Esophagus squamous epithelium (tissue), 5 donors: Measurements from ENCODE around the gene LRP2BP. TPM values are rescaled to one million over a fixed set of nuclear protein-coding genes. Genes with fewer than 3 reads are reported as not detected.

Source experiments
- DNase-seq: peaks from one replicate; lab custom pipeline; 2025; lab: John Stamatoyannopoulos, UW
- H3K27ac ChIP-seq, 4 donors: fragments of 200-600 bp; sonication (generic); one replicate each; pipeline ENCODE4 v1.5.1; 2016 to 2019; ENCODE audit warnings: mild to moderate bottlenecking in 1 of 4
- H3K27me3 ChIP-seq, 4 donors: fragments of 200-600 bp; sonication (generic); 1 replicate in 3 of 4; 2 replicates in 1 of 4; pipeline versions ENCODE4 v1.5.1 to v1.6.0; 2017 to 2021; ENCODE audit warnings: antibody characterized with exemption in 1 of 4
- H3K36me3 ChIP-seq, 3 donors: fragments of 200-600 bp; sonication (generic); one replicate each; pipeline ENCODE4 v1.5.1; 2016 to 2019
- H3K4me1 ChIP-seq, 3 donors: fragments of 200-600 bp; sonication (generic); one replicate each; pipeline ENCODE4 v1.5.1; 2017 to 2019
- H3K4me3 ChIP-seq, 4 donors: fragments of 200-600 bp; sonication (generic); 1 replicate in 3 of 4; 2 replicates in 1 of 4; pipeline ENCODE4 v1.5.1; 2016 to 2019; ENCODE audit warnings: mild to moderate bottlenecking in 2 of 4, moderate library complexity in 1 of 4
- H3K9me3 ChIP-seq, 3 donors: fragments of 200-600 bp; sonication (generic); one replicate each; pipeline ENCODE4 v1.5.1; 2016 to 2019
- CTCF ChIP-seq, 6 experiments: fragments of 450-650 bp in 4 of 6; fragments of 200-600 bp in 2 of 6; sonication (generic) in 2 of 6; IDR thresholded peaks; one replicate each; pipeline ENCODE4 v1.5.1; 2016 to 2019; ENCODE audit warnings: antibody characterized with exemption in 6 of 6, mild to moderate bottlenecking in 4 of 6, moderate library complexity in 4 of 6
- POLR2A ChIP-seq, 4 donors: fragments of 450-650 bp; IDR thresholded peaks; one replicate each; pipeline ENCODE4 v1.6.1; 2017; ENCODE audit warnings: antibody characterized with exemption in 4 of 4, mild to moderate bottlenecking in 4 of 4, moderate library complexity in 3 of 4
- WGBS, 2 donors: methylation state at CpG; one replicate each; pipeline ENCODE4 v1.1.5; 2018; 5-methylcytosine and 5-hydroxymethylcytosine counted together
- intact Hi-C: fragments of 100-400 bp; cut with DNase I; formaldehyde crosslinking; loops from one replicate; pipeline ENCODE4 v1.15.0; 2022
- total RNA-seq, 4 donors: library from RNA; depleted of rRNA; stranded (reverse); fragments of >200 nt; gene quantifications; one replicate each; pipeline ENCODE4 v1.1.0, GENCODE V29; 2016
- donor health status: DM: yes; HTN: yes; CAD: no.

The LRP2BP gene
- total RNA-seq, 4 donors from 2014 or later = 0.08 to 0.57 (median 0.22) TPM; not detected in 1

- WGBS, 2 donors = 78 to 88% methylated on average over 6 of the region's 6 CpGs
- Histone ChIP-seq H3K9me3 (no peaks in the 10 kb centered on the region), H3K36me3 (peaks cover 0 to 1% (median 0%) of the 10 kb centered on the region in 3 donors), H3K4me1 (peaks cover 0 to 8% (median 0%) of the 10 kb centered on the region in 3 donors), H3K27me3 (no peaks in the 10 kb centered on the region), H3K27ac (no peak overlapping the region), H3K4me3 (no peak overlapping the region)
- no peak for DNase-seq
- TF ChIP-seq POLR2A (IDR thresholded peaks at IDR 0.05) = no peak
- no peak for TF ChIP-seq CTCF (IDR thresholded peaks at IDR 0.05)
- intact Hi-C loops = no loop called here
These were observed 17.5 kb downstream of the LRP2BP start for GRCh38 chr4:185378264-185378663.

DNA sequence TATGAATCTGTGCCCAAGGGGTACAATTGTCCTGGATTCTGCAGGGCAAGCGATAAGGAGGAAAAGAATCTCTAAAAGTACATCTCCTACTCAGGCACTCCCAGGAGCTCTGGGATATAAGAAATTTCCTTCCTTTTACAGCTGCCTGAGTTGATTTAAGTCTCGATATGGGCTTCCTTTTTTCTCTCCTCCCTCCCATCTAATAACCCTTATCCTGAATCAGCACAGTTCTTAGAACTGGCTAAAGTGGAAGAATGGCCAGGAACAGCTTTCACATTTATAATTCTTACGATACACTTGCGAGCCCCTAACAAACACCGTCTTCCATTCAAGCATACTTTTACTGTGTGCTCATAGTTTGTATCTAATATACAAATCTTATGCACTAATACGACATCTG, 21.2 kb downstream of the LRP2BP start:
- TF ChIP-seq POLR2A (IDR thresholded peaks at IDR 0.05) = no peak
- TF ChIP-seq CTCF (IDR thresholded peaks at IDR 0.05) = no peak
- Histone ChIP-seq H3K27me3 (no peaks in the 10 kb centered on the region), H3K4me3 (no peak overlapping the region), H3K27ac (no peak overlapping the region), H3K9me3 (no peaks in the 10 kb centered on the region), H3K36me3 (peaks cover 0 to 38% (median 0%) of the 10 kb centered on the region in 3 donors), H3K4me1 (no peaks in the 10 kb centered on the region)
- DNase-seq = no peak
- intact Hi-C loops = no loop called here
- WGBS, 2 donors = 73 to 79% methylated on average over 6 of the region's 6 CpGs

GRCh38 chr4:185374027-185374426, 21.7 kb downstream of the LRP2BP start:
- Histone ChIP-seq H3K36me3 (peaks cover 0 to 40% (median 0%) of the 10 kb centered on the region in 3 donors), H3K4me1 (no peaks in the 10 kb centered on the region), H3K9me3 (no peaks in the 10 kb centered on the region), H3K27me3 (no peaks in the 10 kb centered on the region), H3K4me3 (no peak overlapping the region), H3K27ac (no peak overlapping the region)
- TF ChIP-seq POLR2A (IDR thresholded peaks at IDR 0.05) = no peak
- TF ChIP-seq CTCF (IDR thresholded peaks at IDR 0.05) = no peak
- WGBS, 2 donors = 71 to 79% methylated on average over 7 of the region's 7 CpGs
- no peak for DNase-seq
- intact Hi-C loops = no loop called here

- intact Hi-C loops = no loop called here
- Histone ChIP-seq H3K27ac (no peak overlapping the region), H3K27me3 (no peaks in the 10 kb centered on the region), H3K4me1 (no peaks in the 10 kb centered on the region), H3K4me3 (no peak overlapping the region), H3K36me3 (peaks cover 0 to 45% (median 0%) of the 10 kb centered on the region in 3 donors), H3K9me3 (no peaks in the 10 kb centered on the region)
- 92 to 96% methylated on average over 11 of the region's 11 CpGs for WGBS, 2 donors
- TF ChIP-seq POLR2A (IDR thresholded peaks at IDR 0.05) (no peak), CTCF (IDR thresholded peaks at IDR 0.05) (no peak)
- DNase-seq = no peak
These were observed 24.0 kb downstream of the LRP2BP start for GRCh38 chr4:185371702-185372101.

DNA sequence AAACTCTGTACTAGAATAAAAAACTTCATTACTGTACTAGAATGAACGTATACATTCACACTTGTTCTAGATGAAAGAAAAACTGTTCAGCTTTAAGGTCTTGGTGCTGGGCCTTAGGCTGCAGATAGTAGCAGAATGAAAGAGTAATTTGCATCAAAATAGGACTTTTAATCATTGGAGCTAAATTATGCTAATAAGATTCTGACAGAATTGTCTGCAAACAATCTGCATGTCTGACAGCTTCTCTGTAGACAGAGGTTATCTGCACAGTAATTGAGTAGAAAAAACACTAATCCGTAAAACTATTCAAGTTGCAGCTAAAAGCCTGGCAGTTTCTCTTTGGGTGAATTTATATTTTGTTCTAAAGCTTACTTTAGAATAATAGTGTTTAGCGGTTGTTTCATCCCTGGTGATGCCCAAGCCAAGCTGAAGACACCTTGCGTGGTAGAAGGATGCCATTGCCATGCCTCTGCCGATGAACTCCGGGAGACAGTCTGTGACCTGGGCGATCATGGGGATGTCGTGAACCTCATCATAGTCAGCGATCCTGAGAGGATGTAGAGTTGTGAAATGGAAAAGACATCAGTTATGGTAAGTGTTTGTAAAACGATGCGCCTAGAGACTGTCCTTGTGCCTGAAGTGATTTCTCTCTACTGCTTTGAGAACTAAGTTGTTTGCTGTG, 25.3 kb downstream of the LRP2BP start:
- Histone ChIP-seq H3K27ac (no peak overlapping the region), H3K9me3 (no peaks in the 10 kb centered on the region), H3K27me3 (no peaks in the 10 kb centered on the region), H3K4me3 (no peak overlapping the region), H3K4me1 (no peaks in the 10 kb centered on the region), H3K36me3 (peaks cover 0 to 45% (median 0%) of the 10 kb centered on the region in 3 donors)
- TF ChIP-seq CTCF (IDR thresholded peaks at IDR 0.05) (no peak), POLR2A (IDR thresholded peaks at IDR 0.05) (no peak)
- intact Hi-C loops = no loop called here
- WGBS, 2 donors = 95 to 97% methylated on average over 11 of the region's 11 CpGs
- no peak for DNase-seq
